ENCODE measurements around the gene FLNA.

DNA sequence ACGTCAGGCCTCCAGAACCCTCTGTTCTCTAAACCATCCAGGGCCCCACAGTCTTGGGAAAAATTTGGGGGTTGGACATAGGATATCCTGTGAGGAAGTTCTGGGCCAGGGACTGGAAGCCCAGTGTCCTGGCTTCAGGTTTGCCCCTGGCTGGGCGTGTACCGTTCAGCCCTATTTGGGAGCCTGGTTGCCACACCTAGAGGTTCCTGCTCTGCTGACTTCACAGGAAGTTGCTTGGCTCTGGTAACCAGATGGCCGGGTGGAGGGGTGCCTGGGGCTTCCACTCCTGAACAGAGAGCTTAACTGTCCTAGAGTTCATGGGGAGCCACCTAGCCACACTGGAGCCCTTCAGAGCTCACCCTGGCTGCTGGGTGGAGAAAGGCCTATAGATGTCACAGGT lies 38.0 kb upstream of the FLNA start:
- TF ChIP-seq, protein P1, sequence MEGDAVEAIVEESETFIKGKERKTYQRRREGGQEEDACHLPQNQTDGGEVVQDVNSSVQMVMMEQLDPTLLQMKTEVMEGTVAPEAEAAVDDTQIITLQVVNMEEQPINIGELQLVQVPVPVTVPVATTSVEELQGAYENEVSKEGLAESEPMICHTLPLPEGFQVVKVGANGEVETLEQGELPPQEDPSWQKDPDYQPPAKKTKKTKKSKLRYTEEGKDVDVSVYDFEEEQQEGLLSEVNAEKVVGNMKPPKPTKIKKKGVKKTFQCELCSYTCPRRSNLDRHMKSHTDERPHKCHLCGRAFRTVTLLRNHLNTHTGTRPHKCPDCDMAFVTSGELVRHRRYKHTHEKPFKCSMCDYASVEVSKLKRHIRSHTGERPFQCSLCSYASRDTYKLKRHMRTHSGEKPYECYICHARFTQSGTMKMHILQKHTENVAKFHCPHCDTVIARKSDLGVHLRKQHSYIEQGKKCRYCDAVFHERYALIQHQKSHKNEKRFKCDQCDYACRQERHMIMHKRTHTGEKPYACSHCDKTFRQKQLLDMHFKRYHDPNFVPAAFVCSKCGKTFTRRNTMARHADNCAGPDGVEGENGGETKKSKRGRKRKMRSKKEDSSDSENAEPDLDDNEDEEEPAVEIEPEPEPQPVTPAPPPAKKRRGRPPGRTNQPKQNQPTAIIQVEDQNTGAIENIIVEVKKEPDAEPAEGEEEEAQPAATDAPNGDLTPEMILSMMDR (IDR thresholded peaks at IDR 0.05), result no peak
- no peak for TF ChIP-seq POLR2A (IDR thresholded peaks at IDR 0.05)
